Type B pancreatic cell (in vitro differentiated cells): ENCODE data around the gene PTS. TPM values are rescaled to one million over a fixed set of nuclear protein-coding genes. Genes with fewer than 3 reads are reported as not detected.

Experiments
- DNase-seq: peaks from one replicate; pipeline ENCODE4 v3.0.0; 2021; ENCODE audit warnings: mixed read lengths; ENCODE audit not compliant: unreplicated experiment; ENCODE audit errors: extremely low spot score
- H3K27ac Mint-ChIP-seq: 2 replicates; pipeline ENCODE4 v1.8.0; 2021; ENCODE audit warnings: mild to moderate bottlenecking, mixed read lengths
- H3K27me3 Mint-ChIP-seq: 2 replicates; pipeline ENCODE4 v1.8.0; 2021; ENCODE audit warnings: mixed read lengths
- H3K36me3 Mint-ChIP-seq: 2 replicates; pipeline ENCODE4 v1.8.0; 2021; ENCODE audit warnings: mixed read lengths
- H3K4me1 Mint-ChIP-seq: one replicate; pipeline ENCODE4 v1.8.0; 2021; ENCODE audit warnings: mixed read lengths; ENCODE audit not compliant: unreplicated experiment
- H3K4me3 Mint-ChIP-seq: 2 replicates; pipeline ENCODE4 v1.8.0; 2021; ENCODE audit warnings: mild to moderate bottlenecking, mixed read lengths
- H3K9me3 Mint-ChIP-seq: 2 replicates; pipeline ENCODE4 v1.8.0; 2021; ENCODE audit warnings: mixed read lengths
- CTCF ChIP-seq: fragments of 200-600 bp; sonication (generic); conservative IDR thresholded peaks from 2 replicates; pipeline ENCODE4 v1.5.0; 2021; ENCODE audit warnings: antibody characterized with exemption, mild to moderate bottlenecking
- total RNA-seq: library from RNA; stranded (reverse); gene quantifications from 2 replicates; pipeline ENCODE4 v1.2.1, GENCODE V29; 2021; ENCODE audit warnings: low replicate concordance

Gene PTS
- total RNA-seq, 1 donor from 2014 or later: 35.1 TPM

- H3K4me1 Mint-ChIP-seq: peaks cover 6% of the 10 kb centered on the region
- no peaks in the 10 kb centered on the region for H3K9me3 Mint-ChIP-seq
- H3K36me3 Mint-ChIP-seq: no peaks in the 10 kb centered on the region
- no peak for DNase-seq
- peaks cover 19% of the 10 kb centered on the region for H3K27me3 Mint-ChIP-seq
- H3K4me3 Mint-ChIP-seq: peak overlapping the region; percentile 55
- H3K27ac Mint-ChIP-seq: no peak overlapping the region
- TF ChIP-seq CTCF: peak; percentile 85
Measured at GRCh38 chr11:112279901-112280267, 53.7 kb downstream of the PTS start.

- Mint-ChIP-seq H3K27ac (peak overlapping the region; percentile 55), H3K27me3 (peaks cover 16% of the 10 kb centered on the region), H3K4me3 (peak overlapping the region; percentile 87), H3K36me3 (no peaks in the 10 kb centered on the region), H3K9me3 (no peaks in the 10 kb centered on the region), H3K4me1 (peaks cover 10% of the 10 kb centered on the region)
- no peak for DNase-seq
- peak; percentile 72 for TF ChIP-seq CTCF
Measured at GRCh38 chr11:112280268-112281126, 54.3 kb downstream of the PTS start.

GRCh38 chr11:112281726-112282125 is 55.5 kb downstream of the PTS start:
- Mint-ChIP-seq H3K4me3 (no peak overlapping the region), H3K4me1 (peaks cover 13% of the 10 kb centered on the region), H3K9me3 (no peaks in the 10 kb centered on the region), H3K27me3 (peaks cover 24% of the 10 kb centered on the region), H3K27ac (no peak overlapping the region), H3K36me3 (no peaks in the 10 kb centered on the region)
- DNase-seq: no peak
- no peak for TF ChIP-seq CTCF

Other genes with a start within 250 kb of the PTS start
- gene DLAT, start 201.0 kb upstream of the PTS start, total RNA-seq: 43.8 and 46.8 TPM in 2 replicates
- 3.1 and 5.5 TPM in 2 replicates for gene PIH1D2, start 152.4 kb upstream of the PTS start, total RNA-seq
- gene NKAPD1, start 152.1 kb upstream of the PTS start, total RNA-seq: 27.4 and 31.2 TPM in 2 replicates
- gene TIMM8B, start 139.7 kb upstream of the PTS start, total RNA-seq: 80.0 and 84.9 TPM in 2 replicates
- 67.9 and 97.2 TPM in 2 replicates for gene SDHD, start 139.6 kb upstream of the PTS start, total RNA-seq
- 0.94 and 1.3 TPM in 2 replicates for gene IL18, start 62.3 kb upstream of the PTS start, total RNA-seq
- not detected in 2 replicates for gene TEX12, start 59.1 kb upstream of the PTS start, total RNA-seq
- gene BCO2, start 50.9 kb upstream of the PTS start, total RNA-seq: 2.2 and 2.7 TPM in 2 replicates
- gene PLET1, start 34.4 kb downstream of the PTS start, total RNA-seq: not detected in 2 replicates